ENCODE measurements around the gene VCAM1. TPM values are rescaled to one million over a fixed set of nuclear protein-coding genes. Genes with fewer than 3 reads are reported as not detected.

The VCAM1 gene
- total RNA-seq, 2 donors from 2014 or later = 2.4 to 6.6 TPM

DNA sequence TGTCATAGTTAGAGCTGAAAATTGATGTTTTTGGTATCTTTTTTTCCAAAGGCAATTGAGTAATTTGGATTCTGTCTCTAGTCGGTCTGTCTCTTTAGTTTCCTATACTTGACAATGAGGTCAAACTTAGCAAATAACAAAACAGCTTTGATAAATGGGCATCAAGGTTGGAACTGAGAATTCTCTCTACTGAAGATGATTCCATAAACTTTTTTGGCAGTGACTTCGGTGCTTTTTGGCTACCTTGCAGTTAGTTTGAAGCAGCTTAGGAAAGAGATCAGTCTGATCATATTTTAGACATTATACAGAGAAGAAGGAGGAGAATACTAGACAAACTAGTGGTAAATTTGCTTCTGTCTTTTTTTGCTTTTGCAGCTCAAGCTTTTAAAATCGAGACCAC is 559 bp downstream of the VCAM1 start:
- DNase-seq (no peak), ATAC-seq (no peak)
- intact Hi-C loops (cut with DNase I, micrococcal nuclease) = no loop called here

DNA sequence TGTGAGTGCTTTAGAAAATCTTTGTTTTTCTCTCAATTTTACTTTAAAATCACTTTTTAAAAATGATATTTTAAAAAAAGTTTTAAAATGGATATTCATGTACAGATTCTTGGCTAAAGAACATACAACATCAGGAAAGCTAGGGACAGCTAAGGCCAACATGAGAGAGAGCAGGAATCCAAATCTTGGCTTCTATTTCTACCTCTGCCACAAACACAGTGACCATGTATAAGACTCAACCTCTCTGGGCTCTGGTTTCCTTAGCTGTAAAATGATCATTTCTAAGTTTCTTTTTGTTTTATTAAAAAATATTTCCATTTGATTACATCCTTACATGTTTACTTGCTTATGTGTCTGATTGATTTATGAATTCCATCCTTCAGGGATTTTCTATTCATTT is 1.2 kb downstream of the VCAM1 start:
- intact Hi-C loops (cut with DNase I, micrococcal nuclease) = no loop called here
- no peak for DNase-seq
- no peak for ATAC-seq

DNA sequence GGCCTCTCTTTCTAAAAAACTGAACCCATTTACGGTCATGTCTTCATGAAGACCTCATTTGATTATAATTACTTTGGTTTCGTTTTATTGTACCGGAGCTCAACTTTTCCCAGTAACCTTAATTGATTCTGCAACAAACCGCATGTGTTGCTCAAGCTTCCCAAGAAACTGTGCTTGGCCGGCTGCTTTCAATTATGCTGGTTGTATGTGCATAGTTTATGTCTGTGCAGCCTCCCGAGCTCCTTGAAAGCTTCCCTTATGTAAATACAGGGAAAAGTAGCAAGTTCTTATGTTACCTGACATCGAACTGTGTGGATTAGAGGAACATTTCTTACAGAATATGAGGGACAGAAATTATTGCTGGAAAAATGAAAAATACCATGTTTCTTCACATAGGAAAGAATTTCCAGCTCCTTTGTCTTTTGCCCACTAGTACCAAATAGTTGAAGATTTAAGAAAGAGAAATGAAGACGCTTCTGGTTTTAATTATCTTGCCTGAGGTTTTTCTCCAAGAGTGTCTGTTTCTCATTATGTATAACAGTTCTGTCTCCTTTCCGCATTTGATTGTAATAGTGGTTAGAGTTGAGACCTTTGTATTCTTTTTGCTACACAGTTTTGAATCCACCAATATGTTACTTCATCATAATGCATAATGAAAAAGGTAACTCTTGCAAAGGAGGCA is 2.1 kb downstream of the VCAM1 start:
- ATAC-seq (no peak), DNase-seq (no peak)
- intact Hi-C loops (cut with DNase I, micrococcal nuclease) = no loop called here

DNA sequence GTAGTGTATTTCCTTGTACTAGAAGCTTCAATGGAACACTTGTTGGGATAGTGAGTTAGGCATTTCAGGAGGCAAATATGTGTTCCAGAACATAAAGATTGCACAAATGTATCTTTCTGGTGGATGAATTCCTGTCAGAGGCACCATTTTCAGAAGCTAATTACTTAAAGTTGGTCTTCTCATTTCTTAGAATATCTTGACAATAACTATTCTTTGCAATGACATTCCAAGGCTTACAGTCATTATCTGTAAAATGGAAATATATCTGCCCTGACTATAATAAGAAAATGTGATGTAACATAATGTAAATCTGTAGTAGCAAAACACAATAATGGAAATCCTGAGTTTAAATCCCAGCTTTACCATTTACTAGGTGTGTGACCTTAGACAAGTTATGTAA is 2.7 kb downstream of the VCAM1 start:
- ATAC-seq (no peak), DNase-seq (no peak)
- intact Hi-C loops (cut with DNase I, micrococcal nuclease) = no loop called here

DNA sequence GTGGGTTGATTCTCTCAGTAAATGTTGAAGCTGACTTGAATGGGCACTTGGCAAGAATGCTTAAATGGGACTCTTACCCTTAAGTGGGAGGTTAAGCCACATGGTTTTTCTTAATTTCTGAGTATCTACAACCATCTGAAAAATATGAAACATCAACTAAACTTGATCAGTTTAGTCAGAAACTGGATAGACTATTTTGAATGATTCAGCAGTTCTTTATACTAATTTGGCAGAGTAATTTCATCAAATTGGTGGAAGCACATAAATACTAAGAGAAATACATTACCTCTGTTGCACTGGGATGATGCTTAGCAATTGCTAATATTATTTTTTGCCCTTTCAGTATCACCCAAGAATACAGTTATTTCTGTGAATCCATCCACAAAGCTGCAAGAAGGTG is 4.7 kb downstream of the VCAM1 start:
- no peak for DNase-seq
- intact Hi-C loops (cut with DNase I, micrococcal nuclease) = no loop called here
- no peak for ATAC-seq

DNA sequence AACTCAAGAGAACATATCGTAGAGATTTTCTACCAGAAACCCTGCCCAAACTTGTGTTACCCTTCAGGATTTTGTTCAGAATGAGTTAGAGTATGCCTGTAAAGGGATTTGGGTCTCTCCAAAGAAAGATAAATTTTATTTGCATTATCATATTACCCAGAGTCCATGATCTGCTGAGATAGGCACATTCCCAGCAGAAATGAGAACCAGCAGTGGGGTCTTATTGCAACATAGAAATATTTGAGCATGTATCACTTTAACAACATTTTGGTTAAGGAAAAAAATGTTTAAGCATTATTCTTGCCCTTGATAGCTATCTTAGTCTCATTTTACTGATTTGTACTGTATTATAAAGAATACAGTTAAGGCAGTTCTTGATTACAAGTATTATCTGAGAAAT is 10.6 kb downstream of the VCAM1 start:
- intact Hi-C loops (cut with DNase I, micrococcal nuclease) = no loop called here
- DNase-seq (no peak), ATAC-seq (no peak)

DNA sequence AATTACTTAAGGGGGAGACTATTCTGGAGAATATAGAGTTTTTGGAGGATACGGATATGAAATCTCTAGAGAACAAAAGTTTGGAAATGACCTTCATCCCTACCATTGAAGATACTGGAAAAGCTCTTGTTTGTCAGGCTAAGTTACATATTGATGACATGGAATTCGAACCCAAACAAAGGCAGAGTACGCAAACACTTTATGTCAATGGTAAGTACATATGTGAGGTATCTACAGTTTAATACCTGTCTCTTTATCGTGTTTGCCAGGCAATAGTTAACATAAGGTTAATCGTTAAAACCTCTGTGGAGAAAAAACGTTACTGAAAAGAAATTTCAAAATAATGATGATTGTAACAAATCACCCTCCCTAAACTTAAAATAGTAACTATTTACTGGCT is 11.8 kb downstream of the VCAM1 start:
- no peak for DNase-seq
- intact Hi-C loops (cut with DNase I, micrococcal nuclease) = no loop called here
- ATAC-seq = no peak

DNA sequence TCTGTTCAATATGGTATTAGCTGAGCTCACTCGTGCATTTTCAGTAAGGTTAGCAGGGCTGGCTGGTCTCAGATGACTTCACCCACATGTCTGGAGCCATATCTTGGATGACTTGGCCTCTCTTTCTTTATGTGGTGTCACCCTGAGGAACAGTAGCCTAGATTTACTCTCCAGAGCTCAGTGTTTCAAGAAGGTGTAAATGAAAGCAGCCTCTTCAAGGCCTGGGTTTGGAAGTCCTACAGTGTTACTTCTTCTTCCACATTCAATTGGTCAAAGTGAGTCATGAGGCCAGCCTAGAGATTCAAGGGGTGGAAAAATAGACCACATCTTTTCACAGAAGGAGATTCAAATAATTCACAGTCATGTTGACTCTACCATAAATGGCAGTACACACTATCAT is 12.2 kb downstream of the VCAM1 start:
- ATAC-seq = no peak
- intact Hi-C loops (cut with DNase I, micrococcal nuclease) = no loop called here
- no peak for DNase-seq

DNA sequence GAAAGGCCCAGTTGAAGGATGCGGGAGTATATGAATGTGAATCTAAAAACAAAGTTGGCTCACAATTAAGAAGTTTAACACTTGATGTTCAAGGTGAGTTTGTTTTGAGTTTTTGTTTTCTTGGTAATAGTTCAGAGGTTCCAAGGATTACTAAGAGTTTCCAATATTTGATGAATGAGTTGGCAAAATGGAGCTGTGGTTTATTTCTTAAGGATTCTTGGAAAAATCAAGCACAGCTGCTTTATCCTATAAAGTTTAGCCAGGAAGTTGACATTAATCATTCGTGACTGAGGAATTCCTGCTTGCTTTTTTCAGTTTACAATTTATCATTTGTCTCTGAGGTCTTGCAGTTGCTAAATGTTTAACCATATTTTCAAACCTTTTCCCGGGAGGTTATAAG is 15.1 kb downstream of the VCAM1 start:
- intact Hi-C loops (cut with DNase I, micrococcal nuclease) = no loop called here
- DNase-seq (no peak), ATAC-seq (no peak)

DNA sequence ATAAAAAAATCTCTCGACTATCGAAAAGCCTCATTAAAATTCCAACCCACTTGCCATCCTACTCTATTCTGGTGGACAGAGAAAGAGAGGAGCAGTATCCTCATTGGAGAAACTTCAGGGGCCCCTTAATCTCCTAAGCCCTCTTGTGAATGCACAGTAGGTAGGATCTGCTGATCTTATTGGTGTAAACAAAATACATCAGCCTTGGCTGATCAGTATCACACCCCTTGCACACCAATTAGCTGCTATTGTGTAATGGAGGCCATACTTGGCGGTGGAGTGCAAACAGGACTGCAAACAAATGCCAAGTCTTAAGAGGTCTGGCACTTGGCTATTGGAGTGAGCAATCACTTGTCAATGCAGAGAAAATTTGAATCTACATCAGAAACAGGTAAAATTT is 15.7 kb downstream of the VCAM1 start:
- no peak for DNase-seq
- ATAC-seq = no peak
- intact Hi-C loops (cut with DNase I, micrococcal nuclease) = no loop called here

DNA sequence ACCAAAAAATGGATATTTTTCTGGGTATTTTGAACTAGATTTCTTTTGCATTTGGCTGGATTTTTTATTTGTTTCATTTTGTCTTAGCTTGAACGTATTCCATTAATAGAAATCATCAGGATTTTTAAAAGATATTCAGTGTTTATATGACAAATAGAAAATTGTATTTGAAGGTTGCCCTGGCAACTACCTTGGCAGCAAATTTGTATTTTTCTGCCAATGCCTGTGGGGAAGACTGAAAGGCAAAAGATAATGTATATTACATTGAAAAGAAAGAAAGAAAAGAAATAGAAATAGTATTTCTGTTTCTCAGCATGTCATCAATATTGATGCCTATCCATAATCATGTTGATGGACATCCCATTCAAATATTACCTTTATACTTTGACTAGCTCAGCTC is 16.8 kb downstream of the VCAM1 start:
- no peak for ATAC-seq
- DNase-seq = no peak
- intact Hi-C loops (cut with DNase I, micrococcal nuclease) = no loop called here

DNA sequence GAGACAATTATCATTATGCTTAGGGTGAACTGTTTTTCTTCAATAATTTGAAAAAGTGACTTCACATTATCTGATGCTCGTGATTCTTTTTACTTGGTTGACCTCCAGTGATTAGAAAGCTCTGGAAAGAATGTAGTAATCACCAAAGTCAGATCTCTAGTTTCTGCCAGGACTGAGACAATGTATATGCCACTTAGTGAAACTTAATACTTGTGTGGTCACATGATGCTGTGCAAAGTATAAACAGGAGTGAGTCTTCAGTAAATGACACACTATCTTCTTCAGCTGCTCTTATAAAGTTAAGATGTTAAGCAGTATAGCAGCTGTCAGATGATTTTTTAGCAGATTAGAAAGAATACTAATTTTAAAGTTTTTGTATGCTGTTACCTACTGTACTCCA is 17.2 kb downstream of the VCAM1 start:
- intact Hi-C loops (cut with DNase I, micrococcal nuclease) = no loop called here
- DNase-seq (no peak), ATAC-seq (no peak)

DNA sequence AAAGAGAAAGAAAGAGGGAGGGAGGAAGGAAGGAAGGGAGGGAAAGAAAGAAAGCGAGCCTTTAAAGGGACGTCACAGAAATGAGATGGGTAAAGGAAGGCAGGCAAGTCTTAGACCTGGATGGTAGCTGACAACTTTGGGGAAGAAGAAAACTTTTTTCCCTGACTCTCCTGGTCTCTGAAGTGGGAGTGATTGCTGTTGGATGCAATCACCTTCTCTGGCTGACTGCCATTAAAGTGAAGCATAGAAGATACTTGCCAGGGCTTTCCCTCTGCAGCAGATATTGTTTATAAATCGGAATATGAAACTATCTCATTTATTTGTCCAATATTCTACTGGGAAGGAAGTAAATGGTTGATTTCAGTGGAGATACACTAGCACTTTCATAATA is 27.0 kb downstream of the VCAM1 start:
- intact Hi-C loops (cut with DNase I, micrococcal nuclease) = no loop called here
- no peak for DNase-seq
- no peak for ATAC-seq

DNA sequence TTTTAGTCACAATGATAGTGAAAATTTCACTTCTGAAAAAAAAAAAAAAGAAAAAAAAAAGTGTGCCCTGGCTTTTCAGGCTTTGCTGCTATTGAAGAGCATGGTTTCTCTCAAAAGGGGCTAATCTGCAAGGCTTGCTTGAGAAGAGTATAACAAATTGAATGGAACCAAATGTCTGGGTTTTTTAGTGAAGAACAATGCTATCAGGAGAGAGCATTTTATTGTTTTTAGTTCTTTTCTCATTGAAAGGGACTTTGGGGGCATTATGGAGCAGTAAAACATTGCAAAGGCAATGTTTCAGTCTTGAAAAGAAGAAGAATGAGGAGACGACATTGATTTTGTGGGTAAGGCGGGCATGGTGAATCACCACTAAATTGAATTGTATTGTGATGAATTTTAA is 28.2 kb downstream of the VCAM1 start:
- ATAC-seq = no peak
- DNase-seq = no peak
- intact Hi-C loops (cut with DNase I, micrococcal nuclease) = no loop called here

DNA sequence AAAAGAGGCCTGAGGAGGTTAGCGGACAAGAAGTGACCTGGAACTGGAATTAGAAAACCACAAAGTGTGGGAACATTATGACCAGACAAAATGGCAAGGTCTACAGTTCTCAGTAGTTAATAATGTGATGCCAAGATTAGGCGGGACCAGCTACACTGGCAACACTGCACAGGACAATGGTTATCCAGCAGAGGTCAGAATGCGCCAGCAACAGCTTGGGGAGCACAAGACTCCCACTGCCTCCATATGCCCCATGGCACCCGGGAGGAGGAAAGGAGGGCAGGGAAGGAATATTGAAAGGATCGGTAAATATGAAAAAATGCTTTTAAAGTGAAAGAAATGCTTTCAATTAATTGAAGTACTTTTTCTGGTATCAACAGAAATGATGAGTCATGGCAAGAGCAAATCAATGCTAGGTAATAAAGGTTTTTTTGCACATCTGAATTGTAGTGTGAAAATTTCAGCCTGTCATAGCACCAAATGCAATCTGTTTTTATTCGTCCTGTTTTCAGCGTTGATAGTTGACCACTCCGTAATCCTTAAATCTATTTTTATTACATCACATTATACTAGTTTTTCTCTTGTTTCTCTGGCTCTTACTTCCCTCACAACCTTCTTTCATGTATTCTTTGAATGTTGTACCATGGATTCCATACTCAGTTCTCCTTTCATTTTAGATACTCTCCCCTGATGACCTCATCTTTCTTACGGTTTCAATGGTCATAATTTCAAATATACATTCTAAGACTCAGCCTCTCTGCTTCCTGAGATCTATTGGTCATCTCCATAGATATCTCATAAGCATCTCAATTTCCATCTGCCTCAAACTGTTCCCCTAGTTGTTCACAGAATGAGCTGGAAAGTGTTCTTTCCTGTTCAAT is 30.7 kb downstream of the VCAM1 start:
- intact Hi-C loops (cut with DNase I, micrococcal nuclease) = no loop called here
- DNase-seq = no peak
- no peak for ATAC-seq

DNA sequence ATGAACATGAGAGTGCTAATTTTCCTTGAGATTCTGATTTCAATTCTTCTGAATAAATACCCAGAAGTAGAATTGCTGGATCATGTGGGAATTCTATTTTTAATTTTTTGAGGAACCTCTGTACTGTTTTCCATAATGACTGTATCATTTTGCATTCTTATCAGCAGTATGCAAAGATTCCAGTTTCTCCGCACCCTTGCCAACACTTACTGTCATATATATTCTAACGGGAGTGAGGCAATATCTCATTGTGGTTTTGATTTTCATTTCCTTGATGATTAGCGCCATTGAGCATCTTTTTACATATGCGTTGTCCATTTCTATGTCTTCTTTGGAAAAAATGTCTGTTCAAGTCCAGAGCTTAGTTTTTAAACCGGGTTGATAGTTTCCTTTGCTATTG is 33.2 kb downstream of the VCAM1 start:
- ATAC-seq (no peak), DNase-seq (no peak)
- intact Hi-C loops (cut with DNase I, micrococcal nuclease) = no loop called here

DNA sequence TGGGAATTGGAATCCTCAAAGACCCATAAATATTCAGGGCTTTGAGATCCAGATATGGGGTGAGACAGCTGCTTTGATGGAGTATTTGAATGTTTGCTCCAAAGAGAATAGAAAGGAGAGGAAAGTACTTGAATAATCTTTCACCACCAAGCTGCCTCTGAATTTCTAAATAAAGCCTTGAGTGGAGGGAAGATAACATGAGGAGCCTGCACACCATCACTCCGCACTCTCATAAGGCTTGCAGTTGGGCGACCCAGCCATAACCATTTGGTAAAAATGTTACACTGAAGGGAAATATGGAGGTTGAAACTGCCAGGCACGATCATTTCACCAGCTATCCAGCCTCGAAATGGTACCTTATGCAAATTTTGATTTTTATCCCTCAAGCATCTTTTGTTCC is 38.4 kb downstream of the VCAM1 start:
- DNase-seq (no peak), ATAC-seq (no peak)
- intact Hi-C loops (cut with DNase I, micrococcal nuclease) = no loop called here

DNA sequence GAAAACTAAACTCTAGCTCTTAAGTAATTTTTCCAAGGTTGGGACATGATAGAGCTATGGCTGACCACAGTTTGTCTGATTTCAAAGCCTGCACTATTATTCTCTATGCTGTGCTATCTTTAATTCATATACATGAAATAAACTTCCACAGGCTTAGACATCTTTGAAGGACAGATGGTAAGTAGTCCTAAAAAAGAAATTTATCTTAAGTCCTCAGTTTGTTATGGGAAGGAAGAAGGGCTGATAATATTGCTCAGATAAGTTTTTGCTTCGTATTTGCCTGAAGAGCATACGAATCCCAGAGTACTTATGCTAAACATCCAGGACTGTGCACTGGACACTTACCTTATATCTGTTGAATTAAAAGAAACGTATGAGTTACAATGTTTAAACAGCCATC is 39.6 kb downstream of the VCAM1 start:
- ATAC-seq = no peak
- no peak for DNase-seq
- intact Hi-C loops (cut with DNase I, micrococcal nuclease) = no loop called here

DNA sequence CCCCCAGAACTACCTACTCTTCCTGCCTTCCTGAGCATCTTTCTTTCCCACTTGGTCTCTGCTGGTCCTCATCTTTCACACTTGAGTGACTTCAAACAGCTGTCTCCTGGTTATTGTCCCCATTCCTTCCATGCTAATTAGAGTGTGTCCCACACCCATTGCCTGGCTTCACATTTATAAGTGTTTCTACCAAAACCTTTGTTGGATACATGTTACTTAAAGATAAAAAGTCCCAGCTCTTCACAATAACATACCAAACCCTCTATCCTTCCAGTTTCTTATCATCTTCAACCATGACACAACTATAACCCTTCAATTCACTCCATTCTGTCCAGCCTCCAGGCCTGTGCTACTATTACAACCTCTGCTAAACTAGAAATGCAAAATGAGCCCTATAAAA is 41.0 kb downstream of the VCAM1 start:
- DNase-seq (no peak), ATAC-seq (no peak)
- intact Hi-C loops (cut with DNase I, micrococcal nuclease) = no loop called here

DNA sequence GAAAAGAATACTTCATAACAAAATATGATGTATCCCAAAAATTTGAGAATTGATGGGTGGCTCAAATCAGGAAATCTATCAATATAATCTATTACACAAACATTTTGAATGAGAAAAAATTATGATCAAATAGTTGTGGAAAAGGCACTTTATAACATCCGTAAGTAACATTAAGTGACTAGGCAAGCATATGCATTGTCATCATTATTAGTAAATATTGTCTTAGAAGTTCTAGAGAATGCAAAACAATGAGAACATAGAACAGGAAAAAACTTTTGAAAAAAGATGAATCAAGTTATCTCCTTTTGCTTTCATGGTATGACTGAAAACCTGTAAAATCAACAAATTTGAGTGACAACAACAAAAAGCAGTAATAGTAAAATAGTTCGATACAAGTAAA is 42.9 kb downstream of the VCAM1 start:
- DNase-seq = no peak
- ATAC-seq = no peak

More for the DNA sequence above, 42.9 kb downstream of the VCAM1 start:
- intact Hi-C loops (cut with DNase I, micrococcal nuclease) = no loop called here

Measured in left colon (tissue), 2 donors.